ENCODE measurements around the gene GALNT18.

The GALNT18 gene

DNA sequence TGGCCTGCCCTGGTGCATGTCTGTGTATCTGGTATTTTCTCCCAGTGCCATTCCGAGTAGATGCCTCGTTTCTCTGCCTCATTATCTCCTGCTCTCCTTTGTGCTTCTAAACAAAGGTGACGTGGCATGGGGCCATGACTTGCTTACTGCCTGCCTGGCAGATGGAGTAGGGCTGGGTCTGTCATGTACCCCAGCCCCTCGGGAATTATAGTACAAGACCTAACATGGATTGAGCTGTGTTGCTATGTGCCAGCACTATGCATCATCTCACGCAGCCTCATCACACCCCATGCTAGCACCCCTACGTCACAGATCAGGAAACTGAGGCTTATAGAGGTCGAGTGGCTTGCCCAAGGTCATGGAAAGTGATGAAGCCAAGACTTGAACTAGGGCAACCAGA lies 88.1 kb downstream of the GALNT18 start:
- DNase-seq: no peak

DNA sequence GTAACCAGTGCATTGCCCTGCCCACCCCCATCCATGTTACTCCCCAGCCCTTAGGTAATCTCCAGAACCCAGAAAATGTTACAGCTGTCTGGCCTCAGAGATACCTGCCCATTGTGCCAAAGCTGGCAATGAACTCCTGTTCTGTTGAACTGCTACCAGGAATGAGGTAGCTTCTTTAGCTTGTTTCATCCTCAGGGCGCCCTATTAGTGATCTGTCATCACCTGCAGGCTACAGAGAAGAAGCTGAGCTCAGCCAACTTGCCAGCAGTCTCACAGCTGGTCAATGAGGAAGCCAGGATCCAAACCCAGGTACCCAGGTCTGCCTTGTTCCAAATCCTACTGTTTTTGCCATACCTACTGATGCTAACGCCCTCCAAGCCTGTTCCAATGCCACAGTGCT lies 88.7 kb downstream of the GALNT18 start:
- no peak for DNase-seq

DNA sequence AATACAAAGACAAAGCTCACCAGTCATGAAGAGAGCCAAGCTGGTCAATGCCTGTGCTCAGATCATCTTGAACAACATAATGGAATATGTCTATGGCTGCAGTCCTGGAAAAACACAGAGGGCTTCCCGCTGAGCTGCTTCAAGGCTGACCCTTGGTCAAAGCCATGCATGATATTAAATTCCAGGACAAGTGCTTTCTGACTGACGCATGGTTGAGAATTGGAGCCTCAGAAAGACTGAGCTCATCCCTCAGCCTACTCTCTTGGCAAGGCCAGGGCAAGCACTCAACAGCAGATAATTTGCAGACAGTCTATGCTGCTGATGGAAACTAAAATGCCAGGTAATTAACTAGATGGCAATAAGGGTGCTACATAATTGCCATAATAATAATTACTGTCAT lies 89.2 kb downstream of the GALNT18 start:
- no peak for DNase-seq

- peak in 7 of 51 donors; percentile 9 to 32 (median 15) for DNase-seq
Observed at GRCh38 chr11:11531131-11531908, 90.5 kb downstream of the GALNT18 start.

GRCh38 chr11:11528986-11529385 lies 92.8 kb downstream of the GALNT18 start:
- DNase-seq: no peak

DNA sequence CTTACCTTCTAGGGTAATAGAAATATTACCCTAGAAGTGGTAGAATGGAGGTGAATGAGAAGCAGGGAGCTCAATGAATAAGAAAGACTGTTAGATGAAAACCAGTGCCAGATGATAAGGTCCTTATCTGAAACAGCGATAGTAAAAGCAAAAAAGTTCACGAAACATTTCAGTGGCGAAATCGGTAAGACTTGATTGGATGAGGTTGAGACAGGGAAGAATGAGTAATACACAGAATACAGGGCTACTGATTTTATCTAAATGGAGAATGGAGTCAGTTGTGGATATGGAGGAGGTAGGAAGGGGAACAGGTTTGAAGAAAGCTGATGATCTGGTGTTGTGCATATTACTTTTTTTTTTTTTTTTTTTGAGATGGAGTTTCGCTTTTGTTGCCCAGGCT lies 96.5 kb downstream of the GALNT18 start:
- DNase-seq: no peak

- peak in 1 of 51 donors; percentile 47 for DNase-seq
Observed at GRCh38 chr11:11524436-11525061, 97.3 kb downstream of the GALNT18 start.

DNA sequence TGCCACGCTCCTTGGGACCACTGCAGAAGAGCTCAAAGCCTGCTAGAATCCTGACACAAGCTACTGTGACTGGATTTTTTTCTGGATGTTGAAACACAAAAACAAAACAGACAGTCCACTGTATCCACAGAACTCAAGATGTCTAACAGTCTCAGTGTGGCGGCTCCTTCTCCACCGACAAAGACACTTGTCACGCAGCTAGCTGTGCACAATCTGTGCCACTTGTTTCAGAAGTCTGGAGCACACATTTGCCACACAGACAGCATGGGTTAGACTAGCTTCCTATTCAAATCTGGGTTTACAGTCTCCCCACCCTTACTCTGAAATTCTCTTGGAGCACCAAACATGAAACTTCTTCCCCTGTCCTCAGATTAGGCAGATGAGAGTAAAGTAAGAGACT lies 99.2 kb downstream of the GALNT18 start:
- DNase-seq: no peak

DNA sequence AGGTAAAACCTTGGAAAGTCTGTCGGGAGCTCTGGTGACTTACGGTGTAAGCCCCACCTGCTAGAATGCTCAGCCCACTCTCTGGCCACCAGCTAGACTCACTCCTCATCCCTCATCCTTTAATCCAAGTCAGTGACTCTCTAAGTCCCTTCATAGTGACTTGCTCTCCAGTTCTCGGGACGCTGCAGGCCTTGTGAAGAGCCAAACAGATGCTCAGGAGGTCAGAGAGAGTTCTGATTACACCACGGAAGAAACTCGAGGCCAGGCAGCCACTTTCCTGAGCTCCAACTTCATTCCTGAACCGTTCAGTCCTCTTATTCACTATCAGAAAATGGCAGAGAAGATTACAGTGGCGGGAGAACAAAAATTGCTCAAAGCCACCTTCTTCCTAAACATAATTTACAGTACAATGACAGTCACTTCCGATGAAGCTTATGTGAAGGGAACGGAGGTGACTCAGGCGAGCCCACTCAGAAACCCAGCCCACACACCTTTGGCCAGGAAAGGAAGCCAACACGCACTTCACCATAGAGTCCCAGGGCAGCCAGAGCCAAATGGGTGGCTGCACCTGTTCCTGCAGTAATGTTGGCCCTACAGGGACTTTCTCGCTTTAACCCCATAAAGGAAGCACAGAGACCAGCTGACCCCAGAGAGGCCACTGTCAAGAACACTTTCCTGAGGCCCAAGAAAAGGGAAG lies 100.4 kb downstream of the GALNT18 start:
- peak in 1 of 51 donors; percentile 25 for DNase-seq

- no peak for DNase-seq
Observed at GRCh38 chr11:11520231-11521015, 101.4 kb downstream of the GALNT18 start.

- DNase-seq: no peak
Observed at GRCh38 chr11:11519184-11519583, 102.6 kb downstream of the GALNT18 start.

GRCh38 chr11:11514246-11514645 lies 107.6 kb downstream of the GALNT18 start:
- no peak for DNase-seq

- DNase-seq: no peak
Observed at GRCh38 chr11:11513422-11513821, 108.4 kb downstream of the GALNT18 start.

- no peak for DNase-seq
Observed at GRCh38 chr11:11512929-11513328, 108.9 kb downstream of the GALNT18 start.

GRCh38 chr11:11512502-11512901 lies 109.3 kb downstream of the GALNT18 start:
- DNase-seq: no peak

DNA sequence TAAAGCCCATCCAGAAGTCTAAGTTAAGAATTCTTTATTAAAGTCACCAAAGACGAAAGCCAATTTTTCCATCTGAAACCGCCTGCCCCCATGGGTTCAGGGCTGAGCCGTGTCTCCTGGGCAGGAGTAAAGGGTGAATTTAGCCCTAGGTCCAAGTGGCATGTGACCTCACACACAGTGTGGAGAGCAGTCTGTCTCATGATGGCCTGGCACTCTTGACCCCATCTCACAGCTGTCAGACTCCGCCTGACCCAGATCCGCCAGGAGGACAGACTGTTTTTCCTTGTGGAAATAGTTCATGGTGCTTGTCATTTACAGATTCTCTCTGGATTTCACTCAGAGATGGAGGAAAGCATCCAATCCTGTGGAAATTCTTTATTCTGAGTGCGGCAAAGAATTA lies 109.7 kb downstream of the GALNT18 start:
- no peak for DNase-seq

DNA sequence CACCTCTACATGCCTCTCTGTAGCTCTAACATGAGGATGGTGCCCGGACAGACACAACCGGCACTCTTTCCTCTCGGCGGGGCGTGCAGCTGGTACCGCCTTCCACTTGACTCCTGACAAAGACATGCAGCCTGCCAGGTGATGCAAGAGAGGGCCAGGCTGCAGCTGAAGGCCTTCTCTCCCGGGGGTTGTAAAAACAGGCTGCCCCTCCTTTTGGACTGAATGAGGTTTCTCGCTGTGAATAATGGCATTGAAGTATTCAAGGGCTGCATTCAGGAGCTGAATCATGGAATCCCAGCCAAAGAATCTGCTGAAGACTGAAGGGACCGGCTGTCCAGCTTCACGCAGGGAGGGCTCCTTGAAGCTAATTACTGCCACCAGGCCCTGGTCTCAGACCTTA lies 110.9 kb downstream of the GALNT18 start:
- DNase-seq: peak in 41 of 51 donors; percentile 13 to 87 (median 45)

- no peak for DNase-seq
Observed at GRCh38 chr11:11505692-11506091, 116.1 kb downstream of the GALNT18 start.

DNA sequence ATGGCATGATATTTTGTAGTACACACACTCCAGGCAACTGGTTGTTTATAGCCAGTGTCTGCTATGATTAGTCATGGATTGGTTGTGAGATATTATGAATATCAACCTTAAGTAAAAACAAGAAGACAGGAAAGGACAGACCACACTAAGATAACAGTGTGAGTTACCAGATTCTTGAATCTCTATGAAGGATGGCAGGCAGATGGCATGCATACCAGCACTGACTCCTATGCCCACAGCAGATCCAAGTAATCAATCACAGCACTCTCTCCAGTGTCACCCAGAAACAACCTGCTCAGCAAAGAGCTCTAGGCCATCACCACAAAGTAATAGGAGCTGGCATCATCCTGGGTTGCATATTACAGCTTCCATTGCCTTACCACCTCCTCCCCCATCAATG lies 116.6 kb downstream of the GALNT18 start:
- no peak for DNase-seq

- no peak for DNase-seq
Observed at GRCh38 chr11:11504071-11504470, 117.7 kb downstream of the GALNT18 start.

- no peak for DNase-seq
Observed at GRCh38 chr11:11502263-11502861, 119.4 kb downstream of the GALNT18 start.
